Measurements from ENCODE around the gene NUP93.
A peak's percentile ranks its signal among the peaks of the same experiment; 100 is the strongest.

Gene NUP93

GRCh38 chr16:56780646-56781045, 50.7 kb downstream of the NUP93 start:
- H3K4me3 ChIP-seq (ENCODE audit: low read length), result no peak overlapping the region
- H3K9me2 ChIP-seq (replicated peaks; ENCODE audit: insufficient read depth, low read length), result no peaks in the 10 kb centered on the region
- no peak overlapping the region for H2AFZ ChIP-seq (ENCODE audit: low read length)
- peaks cover 35% of the 10 kb centered on the region for H3K79me2 ChIP-seq (ENCODE audit: low read length)
- H3K9me3 ChIP-seq (replicated peaks; ENCODE audit: insufficient read depth, low read length), result no peaks in the 10 kb centered on the region
- H3K4me2 ChIP-seq (ENCODE audit: low read depth, low read length), result no peak overlapping the region
- H3F3A ChIP-seq (ENCODE audit: insufficient read depth, low read length), result no peaks in the 10 kb centered on the region
- H4K20me1 ChIP-seq (ENCODE audit: insufficient read depth, low read length), result no peaks in the 10 kb centered on the region
- no peak overlapping the region for H3K27ac ChIP-seq (ENCODE audit: low read length)
- H3K36me3 ChIP-seq (replicated peaks; ENCODE audit: insufficient read depth, low read length), result no peaks in the 10 kb centered on the region
- DNase-seq, result peak; percentile 14
- no peak for TF ChIP-seq EZH2phosphoT487 (IDR thresholded peaks at IDR 0.05; ENCODE audit: low read length)
- TF ChIP-seq CTCF (IDR thresholded peaks at IDR 0.05; ENCODE audit: low read length), result no peak
- TF ChIP-seq EZH2 (optimal IDR thresholded peaks at IDR 0.05; ENCODE audit: low read depth, low read length), result no peak
- no peaks in the 10 kb centered on the region for H3K27me3 ChIP-seq (replicated peaks; ENCODE audit: insufficient read depth, low read length)
- no peak overlapping the region for H3K9ac ChIP-seq (ENCODE audit: low read length)
- H3K4me1 ChIP-seq (ENCODE audit: low read length), result 0 out of 2 replicates have a peak, but pooled peaks cover 5% of the 10 kb centered on the region

GRCh38 chr16:56781528-56781961, 51.6 kb downstream of the NUP93 start:
- H3K4me1 ChIP-seq (ENCODE audit: low read length), result 0 out of 2 replicates have a peak, but pooled peaks cover 5% of the 10 kb centered on the region

GRCh38 chr16:56783344-56783743, 53.4 kb downstream of the NUP93 start:
- no peaks in the 10 kb centered on the region for H3K27me3 ChIP-seq (replicated peaks; ENCODE audit: insufficient read depth, low read length)
- H3K27ac ChIP-seq (ENCODE audit: low read length), result no peak overlapping the region
- H3K36me3 ChIP-seq (replicated peaks; ENCODE audit: insufficient read depth, low read length), result no peaks in the 10 kb centered on the region
- no peak overlapping the region for H3K4me2 ChIP-seq (ENCODE audit: low read depth, low read length)
- H3K9ac ChIP-seq (ENCODE audit: low read length), result no peak overlapping the region
- H3F3A ChIP-seq (ENCODE audit: insufficient read depth, low read length), result no peaks in the 10 kb centered on the region
- H2AFZ ChIP-seq (ENCODE audit: low read length), result no peak overlapping the region
- H3K9me3 ChIP-seq (replicated peaks; ENCODE audit: insufficient read depth, low read length), result no peaks in the 10 kb centered on the region
- H3K4me3 ChIP-seq (ENCODE audit: low read length), result no peak overlapping the region
- H3K79me2 ChIP-seq (ENCODE audit: low read length), result peaks cover 32% of the 10 kb centered on the region
- no peak for DNase-seq
- TF ChIP-seq CTCF (IDR thresholded peaks at IDR 0.05; ENCODE audit: low read length) (no peak), EZH2 (optimal IDR thresholded peaks at IDR 0.05; ENCODE audit: low read depth, low read length) (no peak), EZH2phosphoT487 (IDR thresholded peaks at IDR 0.05; ENCODE audit: low read length) (no peak)
- H3K9me2 ChIP-seq (replicated peaks; ENCODE audit: insufficient read depth, low read length), result no peaks in the 10 kb centered on the region
- no peaks in the 10 kb centered on the region for H4K20me1 ChIP-seq (ENCODE audit: insufficient read depth, low read length)
- H3K4me1 ChIP-seq (ENCODE audit: low read length), result 0 out of 2 replicates have a peak, but pooled peaks cover 5% of the 10 kb centered on the region

More at GRCh38 chr16:56781528-56781961, 51.6 kb downstream of the NUP93 start:
- H3K9me3 ChIP-seq (replicated peaks; ENCODE audit: insufficient read depth, low read length), result no peaks in the 10 kb centered on the region
- H3K9me2 ChIP-seq (replicated peaks; ENCODE audit: insufficient read depth, low read length), result no peaks in the 10 kb centered on the region
- no peaks in the 10 kb centered on the region for H3K36me3 ChIP-seq (replicated peaks; ENCODE audit: insufficient read depth, low read length)
- no peak overlapping the region for H3K4me2 ChIP-seq (ENCODE audit: low read depth, low read length)
- no peaks in the 10 kb centered on the region for H3F3A ChIP-seq (ENCODE audit: insufficient read depth, low read length)
- peaks cover 35% of the 10 kb centered on the region for H3K79me2 ChIP-seq (ENCODE audit: low read length)
- TF ChIP-seq EZH2 (optimal IDR thresholded peaks at IDR 0.05; ENCODE audit: low read depth, low read length), result no peak
- TF ChIP-seq CTCF (IDR thresholded peaks at IDR 0.05; ENCODE audit: low read length), result no peak
- no peak for TF ChIP-seq EZH2phosphoT487 (IDR thresholded peaks at IDR 0.05; ENCODE audit: low read length)
- H4K20me1 ChIP-seq (ENCODE audit: insufficient read depth, low read length), result no peaks in the 10 kb centered on the region
- DNase-seq, result no peak
- no peaks in the 10 kb centered on the region for H3K27me3 ChIP-seq (replicated peaks; ENCODE audit: insufficient read depth, low read length)
- no peak overlapping the region for H3K4me3 ChIP-seq (ENCODE audit: low read length)
- H3K9ac ChIP-seq (ENCODE audit: low read length), result no peak overlapping the region
- no peak overlapping the region for H3K27ac ChIP-seq (ENCODE audit: low read length)
- no peak overlapping the region for H2AFZ ChIP-seq (ENCODE audit: low read length)

All from MM.1S (cell line).